GM23338 (cell line): Measurements from ENCODE around the gene PRDM1. TPM values are rescaled to one million over a fixed set of nuclear protein-coding genes. Genes with fewer than 3 reads are reported as not detected.
A peak's percentile ranks its signal among the peaks of the same experiment; 100 is the strongest.

Source experiments
- ATAC-seq: fragments of 200-7000 bp; cut with Tn5 transposase; 3 replicates; pipeline ENCODE4 v1.9.1; 2020
- DNase-seq: peaks from one replicate; pipeline ENCODE4 v3.0.0-alpha.2; 2015; ENCODE audit warnings: low spot score
- H2AFZ ChIP-seq: fragments of 200-600 bp; sonication (generic); 2 replicates; pipeline ENCODE4 v1.8.0; 2016; ENCODE audit warnings: antibody characterized with exemption, mild to moderate bottlenecking, moderate library complexity
- H3F3A ChIP-seq: fragments of 200-600 bp; sonication (generic); replicated peaks from 2 replicates; pipeline ENCODE4 v1.8.0; 2017; ENCODE audit warnings: antibody characterized with exemption, mixed run types, low read depth
- H3K27ac ChIP-seq: fragments of 200-600 bp; sonication (generic); 2 replicates; pipeline ENCODE4 v1.6.1; 2016; ENCODE audit warnings: low read depth
- H3K27me3 ChIP-seq: fragments of 200-600 bp; sonication (generic); 2 replicates; pipeline ENCODE4 v1.8.0; 2016; ENCODE audit warnings: mild to moderate bottlenecking, mixed run types, moderate library complexity; ENCODE audit not compliant: insufficient read depth
- H3K36me3 ChIP-seq: fragments of 200-600 bp; sonication (generic); 2 replicates; pipeline ENCODE4 v1.8.0; 2016; ENCODE audit warnings: mild to moderate bottlenecking; ENCODE audit not compliant: insufficient read depth
- H3K4me1 ChIP-seq: fragments of 200-600 bp; sonication (generic); 2 replicates; pipeline ENCODE4 v1.8.0; 2016; ENCODE audit warnings: mild to moderate bottlenecking, moderate library complexity; ENCODE audit not compliant: insufficient read depth
- H3K4me2 ChIP-seq: fragments of 200-600 bp; sonication (generic); 2 replicates; pipeline ENCODE4 v1.7.1; 2017; ENCODE audit warnings: mixed run types
- H3K4me3 ChIP-seq: fragments of 200-600 bp; sonication (generic); 2 replicates; pipeline ENCODE4 v1.6.1; 2016; ENCODE audit warnings: mixed run types
- H3K79me2 ChIP-seq: fragments of 200-600 bp; sonication (generic); replicated peaks from 2 replicates; pipeline ENCODE4 v1.8.0; 2017; ENCODE audit warnings: mild to moderate bottlenecking; ENCODE audit not compliant: insufficient read depth
- H3K9me2 ChIP-seq: fragments of 200-600 bp; sonication (generic); 2 replicates; pipeline ENCODE4 v1.8.0; 2017; ENCODE audit not compliant: insufficient read depth
- H4K20me1 ChIP-seq: fragments of 200-600 bp; sonication (generic); replicated peaks from 2 replicates; pipeline ENCODE4 v1.8.0; 2017; ENCODE audit warnings: mild to moderate bottlenecking; ENCODE audit not compliant: insufficient read depth
- H3K27ac Mint-ChIP-seq: 2 replicates; pipeline ENCODE4 v1.8.0; 2020; ENCODE audit warnings: inconsistent platforms, mild to moderate bottlenecking, moderate library complexity, mixed read lengths
- H3K27me3 Mint-ChIP-seq: 3 replicates; pipeline ENCODE4 v1.8.0; 2022; ENCODE audit warnings: low read depth, mild to moderate bottlenecking, moderate library complexity, mixed read lengths, inconsistent platforms; ENCODE audit not compliant: insufficient read depth, poor library complexity
- H3K36me3 Mint-ChIP-seq: 3 replicates; pipeline ENCODE4 v1.8.0; 2021; ENCODE audit warnings: low read depth, mild to moderate bottlenecking, inconsistent platforms, moderate library complexity, mixed read lengths
- H3K4me1 Mint-ChIP-seq: 3 replicates; pipeline ENCODE4 v1.8.0; 2020; ENCODE audit warnings: mild to moderate bottlenecking, inconsistent platforms, mixed read lengths
- H3K4me3 Mint-ChIP-seq: 3 replicates; pipeline ENCODE4 v1.8.0; 2021; ENCODE audit warnings: moderate library complexity, mild to moderate bottlenecking, inconsistent platforms, mixed read lengths
- H3K9me3 Mint-ChIP-seq: 3 replicates; pipeline ENCODE4 v1.8.0; 2020; ENCODE audit warnings: moderate library complexity, mild to moderate bottlenecking, inconsistent platforms, mixed read lengths
- CREB1 ChIP-seq: fragments of 250-450 bp; sonication (Bioruptor Pico); IDR thresholded peaks from 2 replicates; pipeline ENCODE4 v1.5.0; 2020; ENCODE audit warnings: low read depth, mild to moderate bottlenecking, moderate library complexity
- CTCF ChIP-seq, 2 experiments: fragments of 200-600 bp in 1 of 2; sonication (generic) in 1 of 2; conservative IDR thresholded peaks; 2 replicates each; pipeline versions ENCODE4 v1.5.1 to v1.6.1; 2016 to 2017; ENCODE audit warnings: antibody characterized with exemption in 2 of 2, low read depth in 2 of 2, mild to moderate bottlenecking in 2 of 2, moderate library complexity in 1 of 2
- REST ChIP-seq: IDR thresholded peaks from one replicate; pipeline ENCODE4 v1.6.1; 2018; ENCODE audit warnings: antibody characterized with exemption; ENCODE audit not compliant: unreplicated experiment
- polyA plus RNA-seq: library from polyadenylated mRNA; unstranded; fragments of >200 nt; fragmentation: Nextera tagmentation; extraction: Ambion mirVana; gene quantifications from 2 replicates; pipeline ENCODE4 v1.2.1, GENCODE V29; 2016
- total RNA-seq: library from RNA; depleted of rRNA; stranded (reverse); fragments of >200 nt; shearing (Covaris generic); gene quantifications from 2 replicates; pipeline ENCODE4 v1.2.3, GENCODE V29; 2014

PRDM1 gene
- total and polyA plus RNA-seq, 2 experiments from 2014 or later = 0.65 to 0.73 TPM

GRCh38 chr6:106087548-106088325, 1.6 kb downstream of the PRDM1 start:
- H3K27ac Mint-ChIP-seq = no peak overlapping the region
- H3K4me1 Mint-ChIP-seq = peaks cover 30% of the 10 kb centered on the region
- H3K27ac ChIP-seq = no peak overlapping the region
- peak overlapping the region; percentile 79 for H3K4me2 ChIP-seq
- H4K20me1 ChIP-seq = no peaks in the 10 kb centered on the region
- peaks cover 35% of the 10 kb centered on the region for H3K27me3 ChIP-seq
- peaks cover 31% of the 10 kb centered on the region for H3K27me3 Mint-ChIP-seq
- H3K4me3 Mint-ChIP-seq = peak overlapping the region; percentile 56
- peak; percentile 18 for ATAC-seq
- H3K9me3 Mint-ChIP-seq = no peaks in the 10 kb centered on the region
- peak overlapping the region; percentile 54 for H3K4me3 ChIP-seq
- TF ChIP-seq REST = no peak
- no peaks in the 10 kb centered on the region for H3K36me3 ChIP-seq
- peaks cover 25% of the 10 kb centered on the region for H3K4me1 ChIP-seq
- no peaks in the 10 kb centered on the region for H3K79me2 ChIP-seq
- no peak overlapping the region; the same call in 1 of the 2 replicates for H2AFZ ChIP-seq
- no peaks in the 10 kb centered on the region for H3K9me2 ChIP-seq
- no peaks in the 10 kb centered on the region for H3F3A ChIP-seq
- peak; percentile 53 for DNase-seq
- no peaks in the 10 kb centered on the region for H3K36me3 Mint-ChIP-seq

- Histone ChIP-seq H2AFZ (no peak overlapping the region), H3K4me1 (peaks cover 22% of the 10 kb centered on the region), H3K4me2 (no peak overlapping the region), H3K9me2 (no peaks in the 10 kb centered on the region), H4K20me1 (no peaks in the 10 kb centered on the region), H3K4me3 (no peak overlapping the region), H3F3A (no peaks in the 10 kb centered on the region), H3K36me3 (no peaks in the 10 kb centered on the region), H3K27me3 (peaks cover 33% of the 10 kb centered on the region), H3K79me2 (no peaks in the 10 kb centered on the region), H3K27ac (no peak overlapping the region)
- peak; percentile 32 to 47; a peak in 2 of 4 replicates for TF ChIP-seq CTCF (conservative IDR thresholded peaks at IDR 0.05; ENCODE audit: low read depth in 2 of 2)
- TF ChIP-seq CREB1 (CRISPR knock-in tag) = no peak
- no peak for DNase-seq
- H3K4me3 Mint-ChIP-seq = no peak overlapping the region
- H3K27me3 Mint-ChIP-seq = peaks cover 27% of the 10 kb centered on the region
- ATAC-seq = no peak
- H3K27ac Mint-ChIP-seq = no peak overlapping the region
- H3K9me3 Mint-ChIP-seq = no peaks in the 10 kb centered on the region
- peaks cover 22% of the 10 kb centered on the region for H3K4me1 Mint-ChIP-seq
- H3K36me3 Mint-ChIP-seq = no peaks in the 10 kb centered on the region
Measured at GRCh38 chr6:106090001-106090400, 3.9 kb downstream of the PRDM1 start.
